HG02623 (cell line): ENCODE results near the gene KSR1.
"Not testable (repeated sequence)": the region's sequence is repeated elsewhere in the genome, so short reads cannot be mapped to it uniquely, and the experiment has no call there.

ENCODE experiments used
- ATAC-seq: cut with Tn5 transposase; IDR thresholded peaks from one replicate; pipeline ENCODE4 v1.9.1; 2021; ENCODE audit warnings: moderate library complexity; ENCODE audit not compliant: unreplicated experiment

Gene KSR1

GRCh38 chr17:27651411-27652345 is 195.4 kb downstream of the KSR1 start:
- no peak for ATAC-seq

GRCh38 chr17:27653449-27653971 is 197.3 kb downstream of the KSR1 start:
- ATAC-seq: not testable (repeated sequence)

- ATAC-seq: no peak
These were observed 197.9 kb downstream of the KSR1 start for GRCh38 chr17:27654136-27654535.

- no peak for ATAC-seq
These were observed 198.6 kb downstream of the KSR1 start for GRCh38 chr17:27654654-27655524.

- ATAC-seq: not testable (repeated sequence)
These were observed 199.4 kb downstream of the KSR1 start for GRCh38 chr17:27655525-27656111.

GRCh38 chr17:27656620-27657019 is 200.4 kb downstream of the KSR1 start:
- not testable (repeated sequence) for ATAC-seq

GRCh38 chr17:27657620-27658019 is 201.4 kb downstream of the KSR1 start:
- no peak for ATAC-seq

GRCh38 chr17:27659683-27660082 is 203.4 kb downstream of the KSR1 start:
- no peak for ATAC-seq

- ATAC-seq: no peak
These were observed 204.2 kb downstream of the KSR1 start for GRCh38 chr17:27660436-27660835.

GRCh38 chr17:27663936-27664605 is 207.8 kb downstream of the KSR1 start:
- ATAC-seq: no peak

GRCh38 chr17:27664606-27664965 is 208.3 kb downstream of the KSR1 start:
- ATAC-seq: no peak

- ATAC-seq: no peak
These were observed 209.3 kb downstream of the KSR1 start for GRCh38 chr17:27665549-27665948.

GRCh38 chr17:27666270-27666669 is 210.0 kb downstream of the KSR1 start:
- ATAC-seq: not testable (repeated sequence)

- no peak for ATAC-seq
These were observed 210.7 kb downstream of the KSR1 start for GRCh38 chr17:27666831-27667560.

GRCh38 chr17:27667656-27668487 is 211.6 kb downstream of the KSR1 start:
- no peak for ATAC-seq

- ATAC-seq: no peak
These were observed 212.2 kb downstream of the KSR1 start for GRCh38 chr17:27668488-27668823.

- no peak for ATAC-seq
These were observed 212.9 kb downstream of the KSR1 start for GRCh38 chr17:27669136-27669535.

GRCh38 chr17:27669850-27670249 is 213.6 kb downstream of the KSR1 start:
- no peak for ATAC-seq
